Smooth muscle cell (in vitro differentiated cells): ENCODE measurements around the gene SLC2A11. TPM values are rescaled to one million over a fixed set of nuclear protein-coding genes. Genes with fewer than 3 reads are reported as not detected.

Experiments
- DNase-seq: peaks from one replicate; lab custom pipeline; 2025; ENCODE audit not compliant: unreplicated experiment; lab: John Stamatoyannopoulos, UW
- H2AFZ ChIP-seq: fragments of 200-600 bp; sonication (generic); 2 replicates; pipeline ENCODE4 v1.6.0; 2016; ENCODE audit warnings: antibody characterized with exemption, low read depth, mild to moderate bottlenecking
- H3F3A ChIP-seq: fragments of 200-600 bp; sonication (generic); 2 replicates; pipeline ENCODE4 v1.6.0; 2017; ENCODE audit warnings: antibody characterized with exemption, low read depth
- H3K27ac ChIP-seq: fragments of 200-600 bp; sonication (generic); 2 replicates; pipeline ENCODE4 v1.5.1; 2016; ENCODE audit warnings: low read depth, mild to moderate bottlenecking
- H3K27me3 ChIP-seq: fragments of 200-600 bp; sonication (generic); 2 replicates; pipeline ENCODE4 v1.6.1; 2016; ENCODE audit warnings: low read depth, mild to moderate bottlenecking
- H3K36me3 ChIP-seq: fragments of 200-600 bp; sonication (generic); 2 replicates; pipeline ENCODE4 v1.5.1; 2016; ENCODE audit warnings: low read depth
- H3K4me1 ChIP-seq: fragments of 200-600 bp; sonication (generic); 2 replicates; pipeline ENCODE4 v1.5.1; 2016; ENCODE audit warnings: low read depth
- H3K4me2 ChIP-seq: fragments of 200-600 bp; sonication (generic); 2 replicates; pipeline ENCODE4 v1.6.0; 2016; ENCODE audit warnings: mild to moderate bottlenecking
- H3K4me3 ChIP-seq: fragments of 200-600 bp; sonication (generic); 2 replicates; pipeline ENCODE4 v1.5.1; 2016; ENCODE audit warnings: mild to moderate bottlenecking
- H3K79me2 ChIP-seq: fragments of 200-600 bp; sonication (generic); 2 replicates; pipeline ENCODE4 v1.6.0; 2016; ENCODE audit warnings: low read depth, mild to moderate bottlenecking
- H3K9ac ChIP-seq: fragments of 200-600 bp; sonication (generic); 2 replicates; pipeline ENCODE4 v1.6.0; 2016; ENCODE audit warnings: low read depth
- H3K9me3 ChIP-seq: fragments of 200-600 bp; sonication (generic); replicated peaks from 2 replicates; pipeline ENCODE4 v1.5.1; 2016; ENCODE audit warnings: low read depth
- H4K20me1 ChIP-seq: fragments of 200-600 bp; sonication (generic); 2 replicates; pipeline ENCODE4 v1.6.0; 2016; ENCODE audit warnings: low read depth
- whole genome bisulfite sequencing: methylation state at CpG from one replicate; pipeline ENCODE4 v1.1.7; 2016; ENCODE audit warnings: low lambda C conversion rate; 5-methylcytosine and 5-hydroxymethylcytosine counted together
- polyA plus RNA-seq: library from polyadenylated mRNA; unstranded; fragments of >200 nt; fragmentation: Nextera tagmentation; extraction: Ambion mirVana; gene quantifications from 2 replicates; pipeline ENCODE4 v1.2.1, GENCODE V29; 2016
- total RNA-seq: library from RNA; depleted of rRNA; stranded (reverse); fragments of >200 nt; gene quantifications from 2 replicates; pipeline ENCODE4 v1.2.3, GENCODE V29; 2014
- TF ChIP-seq, protein P1 (sequence below): fragments of 200-600 bp; sonication (generic); IDR thresholded peaks from 2 replicates; pipeline ENCODE4 v1.5.1; 2017; ENCODE audit warnings: borderline replicate concordance, mild to moderate bottlenecking, antibody characterized with exemption; ENCODE audit not compliant: insufficient read depth, poor library complexity, severe bottlenecking

Gene SLC2A11
- total and polyA plus RNA-seq, 2 experiments from 2014 or later: 3.5 to 9.5 TPM

DNA sequence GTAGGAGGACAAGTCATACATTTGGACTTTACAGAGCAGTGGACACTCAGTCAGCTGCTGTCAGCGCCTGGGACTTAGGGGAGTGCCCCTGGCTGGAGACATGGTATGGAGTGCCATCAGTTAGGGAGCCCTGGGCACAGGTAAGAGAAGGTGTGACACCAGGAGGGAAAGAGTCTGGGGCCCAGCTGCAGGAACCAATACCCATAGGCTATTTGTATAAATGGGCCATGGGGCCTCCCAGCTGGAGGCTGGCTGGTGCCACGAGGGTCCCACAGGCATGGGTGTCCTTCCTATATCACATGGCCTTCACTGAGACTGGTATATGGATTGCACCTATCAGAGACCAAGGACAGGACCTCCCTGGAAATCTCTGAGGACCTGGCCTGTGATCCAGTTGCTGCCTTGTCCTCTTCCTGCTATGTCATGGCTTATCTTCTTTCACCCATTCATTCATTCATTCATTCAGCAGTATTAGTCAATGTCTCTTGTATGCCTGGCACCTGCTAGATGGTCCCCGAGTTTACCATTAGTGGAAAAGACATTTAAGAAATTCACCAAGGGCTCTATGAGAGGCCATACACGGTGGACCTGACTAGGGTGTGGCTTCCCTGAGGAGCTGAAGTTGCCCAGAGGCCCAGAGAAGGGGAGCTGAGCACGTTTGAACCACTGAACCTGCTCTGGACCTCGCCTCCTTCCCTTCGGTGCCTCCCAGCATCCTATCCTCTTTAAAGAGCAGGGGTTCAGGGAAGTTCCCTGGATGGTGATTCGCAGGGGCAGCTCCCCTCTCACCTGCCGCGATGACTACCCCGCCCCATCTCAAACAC lies 35.7 kb downstream of the SLC2A11 start:
- Histone ChIP-seq H2AFZ (no peak overlapping the region), H3K9ac (peak overlapping the region; percentile 41), H3K36me3 (no peaks in the 10 kb centered on the region), H3K27me3 (no peaks in the 10 kb centered on the region), H3K4me2 (peak overlapping the region; percentile 98), H3K9me3 (no peaks in the 10 kb centered on the region), H3K4me3 (peak overlapping the region; percentile 87), H3K27ac (peak overlapping the region; percentile 95), H3K79me2 (peaks cover 18% of the 10 kb centered on the region), H3K4me1 (peaks cover 8% of the 10 kb centered on the region), H4K20me1 (peaks cover 34% of the 10 kb centered on the region), H3F3A (peaks cover 15% of the 10 kb centered on the region)
- WGBS: 37% methylated on average over 11 of the region's 11 CpGs
- no peak for DNase-seq
- TF ChIP-seq, protein P1, sequence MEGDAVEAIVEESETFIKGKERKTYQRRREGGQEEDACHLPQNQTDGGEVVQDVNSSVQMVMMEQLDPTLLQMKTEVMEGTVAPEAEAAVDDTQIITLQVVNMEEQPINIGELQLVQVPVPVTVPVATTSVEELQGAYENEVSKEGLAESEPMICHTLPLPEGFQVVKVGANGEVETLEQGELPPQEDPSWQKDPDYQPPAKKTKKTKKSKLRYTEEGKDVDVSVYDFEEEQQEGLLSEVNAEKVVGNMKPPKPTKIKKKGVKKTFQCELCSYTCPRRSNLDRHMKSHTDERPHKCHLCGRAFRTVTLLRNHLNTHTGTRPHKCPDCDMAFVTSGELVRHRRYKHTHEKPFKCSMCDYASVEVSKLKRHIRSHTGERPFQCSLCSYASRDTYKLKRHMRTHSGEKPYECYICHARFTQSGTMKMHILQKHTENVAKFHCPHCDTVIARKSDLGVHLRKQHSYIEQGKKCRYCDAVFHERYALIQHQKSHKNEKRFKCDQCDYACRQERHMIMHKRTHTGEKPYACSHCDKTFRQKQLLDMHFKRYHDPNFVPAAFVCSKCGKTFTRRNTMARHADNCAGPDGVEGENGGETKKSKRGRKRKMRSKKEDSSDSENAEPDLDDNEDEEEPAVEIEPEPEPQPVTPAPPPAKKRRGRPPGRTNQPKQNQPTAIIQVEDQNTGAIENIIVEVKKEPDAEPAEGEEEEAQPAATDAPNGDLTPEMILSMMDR: no peak

DNA sequence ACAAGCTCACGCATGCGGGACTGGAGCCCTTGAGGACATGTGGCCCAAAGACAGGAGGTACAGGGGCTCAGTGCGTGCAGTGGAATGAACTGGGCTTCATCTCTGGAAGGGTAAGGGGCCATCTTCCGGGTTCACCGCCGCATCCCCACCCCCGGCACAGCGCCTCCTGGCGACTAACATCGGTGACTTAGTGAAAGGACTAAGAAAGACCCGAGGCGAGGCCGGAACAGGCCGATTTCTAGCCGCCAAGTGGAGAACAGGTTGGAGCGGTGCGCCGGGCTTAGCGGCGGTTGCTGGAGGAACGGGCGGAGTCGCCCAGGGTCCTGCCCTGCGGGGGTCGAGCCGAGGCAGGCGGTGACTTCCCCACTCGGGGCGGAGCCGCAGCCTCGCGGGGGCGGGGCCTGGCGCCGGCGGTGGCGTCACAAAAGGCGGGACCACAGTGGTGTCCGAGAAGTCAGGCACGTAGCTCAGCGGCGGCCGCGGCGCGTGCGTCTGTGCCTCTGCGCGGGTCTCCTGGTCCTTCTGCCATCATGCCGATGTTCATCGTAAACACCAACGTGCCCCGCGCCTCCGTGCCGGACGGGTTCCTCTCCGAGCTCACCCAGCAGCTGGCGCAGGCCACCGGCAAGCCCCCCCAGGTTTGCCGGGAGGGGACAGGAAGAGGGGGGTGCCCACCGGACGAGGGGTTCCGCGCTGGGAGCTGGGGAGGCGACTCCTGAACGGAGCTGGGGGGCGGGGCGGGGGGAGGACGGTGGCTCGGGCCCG lies 36.5 kb downstream of the SLC2A11 start, which contains the start of gene MIF:
Gene MIF (plus strand): TSS at position 439 of the 765 bp plus-strand sequence. CDS start 92 bp downstream, at position 531.
- H3K4me1 ChIP-seq: peaks cover 8% of the 10 kb centered on the region

DNA sequence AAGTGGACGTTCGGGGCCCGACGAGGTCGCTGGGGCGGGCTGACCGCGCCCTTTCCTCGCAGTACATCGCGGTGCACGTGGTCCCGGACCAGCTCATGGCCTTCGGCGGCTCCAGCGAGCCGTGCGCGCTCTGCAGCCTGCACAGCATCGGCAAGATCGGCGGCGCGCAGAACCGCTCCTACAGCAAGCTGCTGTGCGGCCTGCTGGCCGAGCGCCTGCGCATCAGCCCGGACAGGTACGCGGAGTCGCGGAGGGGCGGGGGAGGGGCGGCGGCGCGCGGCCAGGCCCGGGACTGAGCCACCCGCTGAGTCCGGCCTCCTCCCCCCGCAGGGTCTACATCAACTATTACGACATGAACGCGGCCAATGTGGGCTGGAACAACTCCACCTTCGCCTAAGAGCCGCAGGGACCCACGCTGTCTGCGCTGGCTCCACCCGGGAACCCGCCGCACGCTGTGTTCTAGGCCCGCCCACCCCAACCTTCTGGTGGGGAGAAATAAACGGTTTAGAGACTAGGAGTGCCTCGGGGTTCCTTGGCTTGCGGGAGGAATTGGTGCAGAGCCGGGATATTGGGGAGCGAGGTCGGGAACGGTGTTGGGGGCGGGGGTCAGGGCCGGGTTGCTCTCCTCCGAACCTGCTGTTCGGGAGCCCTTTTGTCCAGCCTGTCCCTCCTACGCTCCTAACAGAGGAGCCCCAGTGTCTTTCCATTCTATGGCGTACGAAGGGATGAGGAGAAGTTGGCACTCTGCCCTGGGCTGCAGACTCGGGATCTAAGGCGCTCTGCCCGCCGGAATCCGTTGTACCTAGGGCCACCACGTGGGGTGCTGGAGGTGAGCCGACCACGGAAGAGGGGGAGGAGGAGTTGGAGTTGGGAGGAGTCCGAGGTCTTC lies 37.3 kb downstream of the SLC2A11 start:
- WGBS: 3% methylated on average over 61 of the region's 79 CpGs
- peak overlapping the region; percentile 98 for H3K4me2 ChIP-seq
- H3K9me3 ChIP-seq: no peaks in the 10 kb centered on the region
- no peaks in the 10 kb centered on the region for H3K27me3 ChIP-seq
- H3K9ac ChIP-seq: peak overlapping the region; percentile 90
- H4K20me1 ChIP-seq: peaks cover 43% of the 10 kb centered on the region
- no peaks in the 10 kb centered on the region for H3K36me3 ChIP-seq
- H3F3A ChIP-seq: peaks cover 21% of the 10 kb centered on the region
- peak overlapping the region; percentile 95 for H3K27ac ChIP-seq
- peak; percentile 46 for DNase-seq
- TF ChIP-seq, protein P1: peak; percentile 22
- H3K4me3 ChIP-seq: peak overlapping the region; percentile 87
- peak overlapping the region; percentile 59 for H2AFZ ChIP-seq
- H3K79me2 ChIP-seq: peaks cover 18% of the 10 kb centered on the region
- H3K4me1 ChIP-seq: peaks cover 8% of the 10 kb centered on the region

More for the DNA sequence above, 36.5 kb downstream of the SLC2A11 start, which contains the start of gene MIF:
- Histone ChIP-seq H3K9me3 (no peaks in the 10 kb centered on the region), H2AFZ (peak within 1 kb of the TSS; percentile 59), H3K27me3 (no peaks in the 10 kb centered on the region), H4K20me1 (peaks cover 42% of the 10 kb centered on the region), H3K27ac (peak within 1 kb of the TSS; percentile 95), H3K4me2 (peak within 1 kb of the TSS; percentile 98), H3K4me3 (peak within 1 kb of the TSS; percentile 87), H3K36me3 (no peaks in the 10 kb centered on the region), H3K79me2 (peaks cover 18% of the 10 kb centered on the region), H3K9ac (peak within 1 kb of the TSS; percentile 90), H3F3A (peaks cover 21% of the 10 kb centered on the region)
- peak; percentile 88 for DNase-seq
- TF ChIP-seq, protein P1: peak; percentile 90
- 2% methylated on average over 69 of the region's 72 CpGs for WGBS
